ENCODE results near the gene ATF7IP2.

Gene ATF7IP2

DNA sequence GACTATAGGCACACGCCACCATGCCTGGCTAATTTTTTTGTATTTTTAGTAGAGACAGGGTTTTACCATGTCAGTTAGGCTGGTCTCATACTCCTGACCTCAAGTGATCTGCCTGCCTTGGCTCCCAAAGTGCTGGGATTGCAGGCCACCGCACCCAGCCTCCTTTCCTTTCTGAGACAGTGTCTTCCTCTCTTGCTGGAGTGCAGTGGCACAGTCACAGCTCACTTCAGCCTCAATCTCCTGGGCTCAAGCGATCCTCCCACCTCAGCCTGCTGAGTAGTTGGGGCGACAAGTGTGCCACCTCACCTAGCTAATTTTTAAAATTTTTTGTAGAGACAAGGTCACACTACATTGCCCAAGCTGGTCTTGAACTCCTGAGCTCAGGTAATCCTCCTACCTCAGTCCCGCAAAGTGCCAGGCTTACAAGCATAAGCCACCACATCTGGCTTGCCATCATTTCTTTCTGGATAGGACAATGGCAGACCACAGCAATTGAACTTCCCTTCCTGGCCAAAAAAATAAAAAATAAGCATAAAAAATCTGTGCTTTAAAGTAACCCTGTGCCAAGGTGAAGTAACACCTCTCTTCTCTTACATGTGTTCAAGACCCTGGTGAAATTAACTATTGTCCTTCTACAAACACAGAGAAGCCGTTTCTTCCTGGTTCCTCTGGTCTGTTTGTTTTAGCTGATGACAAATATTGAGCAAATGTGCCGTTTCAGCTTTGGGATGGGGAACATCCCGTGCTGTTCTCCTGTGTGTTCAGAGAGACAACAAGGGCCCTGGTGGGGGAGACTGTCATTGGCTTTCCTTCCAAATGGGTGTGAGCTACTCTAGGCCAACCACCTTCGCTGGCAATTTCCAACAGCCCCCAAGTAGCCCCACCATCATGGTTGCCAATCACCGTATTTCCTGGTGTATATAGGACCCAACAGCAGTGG, 134.3 kb downstream of the ATF7IP2 start:
- H3K4me3 ChIP-seq (ENCODE audit: low read depth, low read length) = no peak overlapping the region
- TF ChIP-seq, protein P1, sequence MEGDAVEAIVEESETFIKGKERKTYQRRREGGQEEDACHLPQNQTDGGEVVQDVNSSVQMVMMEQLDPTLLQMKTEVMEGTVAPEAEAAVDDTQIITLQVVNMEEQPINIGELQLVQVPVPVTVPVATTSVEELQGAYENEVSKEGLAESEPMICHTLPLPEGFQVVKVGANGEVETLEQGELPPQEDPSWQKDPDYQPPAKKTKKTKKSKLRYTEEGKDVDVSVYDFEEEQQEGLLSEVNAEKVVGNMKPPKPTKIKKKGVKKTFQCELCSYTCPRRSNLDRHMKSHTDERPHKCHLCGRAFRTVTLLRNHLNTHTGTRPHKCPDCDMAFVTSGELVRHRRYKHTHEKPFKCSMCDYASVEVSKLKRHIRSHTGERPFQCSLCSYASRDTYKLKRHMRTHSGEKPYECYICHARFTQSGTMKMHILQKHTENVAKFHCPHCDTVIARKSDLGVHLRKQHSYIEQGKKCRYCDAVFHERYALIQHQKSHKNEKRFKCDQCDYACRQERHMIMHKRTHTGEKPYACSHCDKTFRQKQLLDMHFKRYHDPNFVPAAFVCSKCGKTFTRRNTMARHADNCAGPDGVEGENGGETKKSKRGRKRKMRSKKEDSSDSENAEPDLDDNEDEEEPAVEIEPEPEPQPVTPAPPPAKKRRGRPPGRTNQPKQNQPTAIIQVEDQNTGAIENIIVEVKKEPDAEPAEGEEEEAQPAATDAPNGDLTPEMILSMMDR (IDR thresholded peaks at IDR 0.05; ENCODE audit: low read depth, low read length) = no peak

GRCh38 chr16:10520869-10521578, 135.2 kb downstream of the ATF7IP2 start:
- TF ChIP-seq, protein P1 (IDR thresholded peaks at IDR 0.05; ENCODE audit: low read depth, low read length) = no peak
- no peak overlapping the region for H3K4me3 ChIP-seq (ENCODE audit: low read depth, low read length)

DNA sequence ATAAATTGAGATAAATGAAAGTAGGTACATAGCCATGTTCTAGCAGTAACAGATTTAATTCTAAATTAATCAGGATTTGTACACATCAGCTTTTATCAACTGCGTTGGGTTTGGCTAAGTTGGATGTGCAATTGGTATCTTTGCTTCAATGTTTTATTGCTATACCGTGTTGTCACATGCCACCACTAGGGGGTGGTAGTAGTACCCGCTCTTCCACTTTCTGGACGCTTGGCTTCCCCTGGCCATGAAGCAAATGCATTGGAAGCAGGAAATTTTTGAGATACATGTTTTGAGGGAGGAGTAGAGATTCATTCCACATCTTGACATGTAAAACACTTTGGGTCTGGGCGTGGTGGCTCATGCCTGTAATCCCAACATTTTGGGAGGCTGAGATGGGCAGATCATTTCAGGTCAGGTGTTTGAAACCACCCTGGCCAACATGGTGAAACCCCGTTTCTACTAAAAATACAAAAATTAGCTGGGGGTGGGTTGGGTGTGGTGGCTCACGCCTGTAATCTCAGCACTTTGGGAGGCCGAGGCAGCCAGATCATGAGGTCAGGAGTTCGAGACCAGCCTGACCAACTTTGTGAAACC, 135.9 kb downstream of the ATF7IP2 start:
- TF ChIP-seq, protein P1 (IDR thresholded peaks at IDR 0.05; ENCODE audit: low read depth, low read length) = peak; percentile 77
- no peak overlapping the region for H3K4me3 ChIP-seq (ENCODE audit: low read depth, low read length)

DNA sequence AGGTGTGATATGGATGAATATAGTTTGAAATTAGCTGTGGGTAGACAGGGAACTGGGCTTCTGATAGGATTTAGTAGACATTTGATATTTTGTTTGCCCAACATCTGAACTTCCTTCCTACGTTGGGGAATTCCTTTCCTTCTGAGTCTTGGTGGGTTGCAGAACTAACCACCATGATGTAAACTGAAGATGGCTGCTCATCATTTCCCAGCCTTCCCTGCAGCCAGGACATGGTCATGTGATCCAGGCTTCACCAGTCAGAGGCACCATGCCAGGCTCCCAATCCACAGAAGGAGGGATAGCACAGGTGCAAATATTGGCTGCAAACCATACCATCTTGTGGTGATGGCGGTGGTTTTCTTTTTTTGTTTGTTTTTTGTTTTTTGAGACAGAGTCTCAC, 137.1 kb downstream of the ATF7IP2 start:
- TF ChIP-seq, protein P1 (IDR thresholded peaks at IDR 0.05; ENCODE audit: low read depth, low read length) = no peak
- H3K4me3 ChIP-seq (ENCODE audit: low read depth, low read length) = no peak overlapping the region

DNA sequence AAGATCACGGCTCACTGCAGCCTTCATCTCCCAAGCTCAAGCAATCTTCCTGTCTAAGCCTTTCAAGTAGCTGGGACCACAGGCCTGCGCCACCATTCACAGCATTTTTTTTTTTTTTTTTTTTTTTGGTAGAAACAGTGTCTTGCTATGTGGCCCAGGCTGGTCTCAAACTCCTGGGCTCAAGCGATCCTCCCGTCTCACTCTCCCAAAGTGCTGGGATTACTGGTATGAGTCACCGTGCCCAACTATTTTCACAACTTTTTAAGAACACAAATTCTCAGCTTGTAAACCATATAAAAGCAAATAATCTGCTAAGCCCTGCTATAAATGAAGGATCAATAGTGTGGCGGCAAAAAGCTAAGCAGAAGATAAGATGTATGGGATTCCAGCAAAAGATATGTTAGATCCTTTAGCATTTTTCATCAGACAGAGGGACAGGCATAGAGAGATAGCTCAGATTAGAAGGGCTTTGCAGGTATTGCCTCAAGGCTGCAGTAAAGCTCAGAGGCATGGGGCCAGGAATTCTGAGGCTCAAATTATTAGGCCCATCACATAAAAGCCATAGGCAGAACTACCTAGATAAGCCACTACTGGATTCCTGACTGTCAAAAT, 139.5 kb downstream of the ATF7IP2 start:
- TF ChIP-seq, protein P1 (IDR thresholded peaks at IDR 0.05; ENCODE audit: low read depth, low read length) = no peak
- no peak overlapping the region for H3K4me3 ChIP-seq (ENCODE audit: low read depth, low read length)

DNA sequence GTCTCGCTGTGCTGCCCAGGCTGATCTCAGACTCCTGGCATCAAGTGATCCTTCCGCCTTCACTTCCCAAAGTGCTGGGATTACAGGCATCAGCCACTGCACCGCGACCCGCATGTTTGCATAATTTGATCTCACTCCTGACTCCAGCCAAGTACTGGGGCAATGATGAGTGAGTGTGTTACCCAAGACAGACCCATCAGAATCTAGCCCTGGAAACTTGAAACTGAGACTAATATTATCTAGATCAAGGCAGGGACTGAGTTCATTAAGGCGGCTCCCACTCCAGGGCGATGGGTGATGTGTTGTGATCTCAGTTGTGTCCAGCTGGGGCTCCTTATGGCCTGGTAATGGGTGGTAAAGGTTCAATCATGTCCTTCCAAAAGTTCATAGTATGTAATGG, 141.1 kb downstream of the ATF7IP2 start:
- TF ChIP-seq, protein P1 (IDR thresholded peaks at IDR 0.05; ENCODE audit: low read depth, low read length) = no peak

More for the DNA sequence above, 141.1 kb downstream of the ATF7IP2 start:
- no peak overlapping the region for H3K4me3 ChIP-seq (ENCODE audit: low read depth, low read length)

Data from WI38 (cell line).